NCI-H82 treated with DMSO at 0.1 percent for 48 hours (cell line): ENCODE results near the gene PIGV.
"Not testable (repeated sequence)": the region's sequence is repeated elsewhere in the genome, so short reads cannot be mapped to it uniquely, and the experiment has no call there.

ENCODE experiments used
- DNase-seq: peaks from one replicate; lab custom pipeline; 2025; ENCODE audit not compliant: unreplicated experiment; lab: John Stamatoyannopoulos, UW

Gene PIGV

DNA sequence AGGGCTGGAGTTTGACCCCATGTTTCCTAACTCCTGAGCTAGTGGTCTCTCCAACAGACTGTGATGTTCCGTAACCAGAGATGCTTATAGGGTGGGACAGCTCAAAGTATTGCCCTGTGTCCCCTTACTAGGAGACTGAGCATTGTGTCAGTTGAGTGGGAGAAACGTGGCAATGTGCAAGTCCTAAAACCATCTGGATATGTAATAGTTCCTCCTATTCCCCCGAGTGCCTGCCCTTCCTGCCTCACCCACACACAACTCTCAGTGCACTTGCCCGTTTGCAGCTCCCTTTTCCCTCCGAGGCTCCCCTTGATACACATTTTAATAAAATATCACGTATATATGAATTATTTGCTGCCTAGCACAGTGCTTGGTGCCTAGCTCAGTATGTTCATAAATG lies 3.4 kb downstream of the PIGV start:
- no peak for DNase-seq

DNA sequence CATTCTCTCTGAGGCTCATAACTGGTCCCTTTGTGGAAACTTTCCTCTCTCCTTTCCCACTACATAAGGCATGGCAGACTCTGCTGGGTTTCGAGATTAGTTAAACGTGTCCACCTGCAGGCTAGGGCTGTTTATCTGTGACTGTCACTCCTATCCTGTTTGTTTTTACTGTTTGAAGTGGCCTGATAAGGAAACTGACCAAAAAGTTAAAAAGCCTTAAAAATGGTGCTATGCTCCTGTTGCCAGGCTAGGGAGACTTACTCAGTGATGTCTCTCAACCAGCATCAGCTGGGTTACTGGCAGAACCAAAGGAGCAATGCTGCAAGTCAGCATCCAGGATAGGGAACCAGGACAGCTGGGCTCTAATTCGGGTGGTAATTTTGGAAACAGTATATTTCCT lies 3.9 kb downstream of the PIGV start:
- no peak for DNase-seq

DNA sequence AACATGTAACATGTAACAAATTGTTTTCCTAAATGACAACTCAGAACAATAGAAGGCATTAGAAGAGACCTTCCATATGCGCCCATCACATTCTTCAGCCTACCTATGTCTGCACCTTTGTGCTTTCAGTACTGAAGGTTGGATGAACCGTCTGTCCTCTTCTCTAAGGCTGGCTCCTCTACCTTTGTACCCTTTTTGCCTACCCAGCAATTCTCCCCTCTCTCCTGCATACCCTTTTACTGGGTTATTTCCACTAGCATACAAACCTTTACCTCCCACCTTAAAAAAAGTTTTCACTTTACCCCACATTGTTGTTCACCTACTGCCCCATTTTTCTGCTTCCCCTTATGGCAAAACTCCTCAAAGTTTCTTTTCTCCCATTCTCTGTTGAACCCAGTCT lies 5.2 kb downstream of the PIGV start:
- DNase-seq = no peak

DNA sequence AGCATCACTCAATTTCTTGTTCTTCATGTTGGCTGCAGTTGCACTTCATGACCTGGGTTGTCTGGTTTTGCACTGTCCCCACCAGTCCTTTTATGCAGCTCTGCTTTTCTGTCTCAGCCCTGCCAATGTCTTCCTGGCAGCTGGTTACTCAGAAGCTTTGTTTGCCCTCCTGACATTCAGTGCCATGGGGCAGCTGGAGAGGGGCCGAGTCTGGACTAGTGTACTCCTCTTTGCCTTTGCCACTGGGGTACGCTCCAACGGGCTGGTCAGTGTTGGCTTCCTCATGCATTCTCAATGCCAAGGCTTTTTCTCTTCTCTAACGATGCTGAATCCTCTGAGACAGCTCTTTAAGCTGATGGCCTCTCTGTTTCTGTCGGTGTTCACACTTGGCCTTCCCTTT lies 6.6 kb downstream of the PIGV start:
- no peak for DNase-seq

DNA sequence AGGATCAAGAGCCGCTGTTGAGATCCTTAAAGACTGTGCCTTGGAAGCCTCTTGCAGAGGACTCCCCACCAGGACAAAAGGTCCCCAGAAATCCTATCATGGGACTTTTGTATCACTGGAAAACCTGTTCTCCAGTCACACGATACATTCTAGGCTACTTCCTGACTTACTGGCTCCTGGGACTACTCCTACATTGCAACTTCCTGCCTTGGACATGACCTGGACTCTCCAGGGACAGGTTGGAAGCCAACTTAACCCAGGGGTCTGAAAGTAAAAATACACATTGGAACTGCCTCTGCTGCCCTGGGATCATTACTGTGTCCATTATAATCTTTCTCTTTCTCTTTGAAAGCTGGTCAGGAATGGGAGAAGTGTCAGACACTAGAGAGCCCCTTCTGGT lies 9.9 kb downstream of the PIGV start:
- no peak for DNase-seq

DNA sequence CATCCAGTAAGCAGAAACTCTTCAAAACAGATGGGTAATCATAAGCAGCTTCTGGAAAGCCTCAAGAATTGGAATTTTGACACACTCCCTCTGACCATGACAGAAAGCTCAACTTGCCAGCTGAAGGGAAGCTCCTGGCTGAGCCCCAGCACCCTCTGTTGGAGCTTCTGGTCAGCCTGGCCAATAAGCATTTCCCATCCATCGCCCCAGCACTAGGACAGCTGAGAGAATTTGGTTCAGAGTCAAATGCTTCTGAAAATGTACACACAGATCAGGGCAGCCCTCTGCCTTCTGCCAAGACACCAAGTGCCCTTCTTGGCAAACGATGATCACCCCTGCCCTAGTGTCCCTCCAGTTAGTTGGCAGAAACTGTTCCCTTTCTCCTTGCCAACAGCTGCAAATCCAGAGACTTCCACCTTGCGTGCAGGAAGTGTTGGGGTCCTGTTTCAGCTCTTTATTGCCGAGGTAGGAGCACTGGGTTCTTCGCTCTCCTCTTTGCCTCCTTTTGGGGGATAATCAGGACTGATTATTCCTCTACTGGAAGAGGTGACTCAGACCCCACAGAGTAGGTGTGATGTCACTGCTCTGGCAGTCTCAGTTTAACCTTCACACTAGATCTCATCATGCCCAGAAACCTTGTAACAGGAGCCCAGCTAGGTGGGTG lies 11.9 kb downstream of the PIGV start:
- DNase-seq = no peak

DNA sequence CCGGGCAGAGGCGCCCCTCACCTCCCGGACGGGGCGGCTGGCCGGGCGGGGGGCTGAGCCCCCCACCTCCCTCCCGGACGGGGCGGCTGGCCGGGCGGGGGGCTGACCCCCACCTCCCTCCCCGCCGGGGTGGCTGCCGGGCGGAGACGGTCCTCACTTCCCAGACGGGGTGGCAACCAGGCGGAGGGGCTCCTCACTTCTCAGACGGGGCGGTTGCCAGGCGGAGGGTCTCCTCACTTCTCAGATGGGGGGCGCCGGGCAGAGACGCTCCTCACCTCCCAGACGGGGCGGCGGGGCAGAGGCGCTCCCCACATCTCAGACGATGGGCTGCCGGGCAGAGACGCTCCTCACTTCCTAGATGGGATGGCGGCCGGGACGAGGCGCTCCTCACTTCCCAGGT lies 16.2 kb downstream of the PIGV start:
- not testable (repeated sequence) for DNase-seq

DNA sequence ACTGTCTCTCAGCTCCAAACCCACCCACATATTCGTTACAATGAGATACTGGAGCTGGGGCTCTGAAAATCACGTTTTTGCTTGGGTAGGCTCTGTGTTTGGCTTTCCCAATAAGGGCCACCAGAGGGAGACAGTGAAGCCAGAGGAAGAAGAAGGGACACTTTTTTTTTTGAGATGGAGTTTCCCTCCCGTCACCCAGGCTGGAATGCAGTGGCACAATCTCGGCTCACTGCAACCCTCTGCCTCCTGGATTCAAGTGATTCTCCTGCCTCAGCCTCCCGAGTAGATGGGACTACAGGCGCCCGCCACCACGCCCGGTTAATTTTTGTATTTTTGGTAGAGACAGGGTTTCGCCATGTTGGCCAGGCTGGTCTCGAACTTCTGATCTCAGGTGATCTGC lies 22.4 kb downstream of the PIGV start:
- peak; percentile 32 for DNase-seq

DNA sequence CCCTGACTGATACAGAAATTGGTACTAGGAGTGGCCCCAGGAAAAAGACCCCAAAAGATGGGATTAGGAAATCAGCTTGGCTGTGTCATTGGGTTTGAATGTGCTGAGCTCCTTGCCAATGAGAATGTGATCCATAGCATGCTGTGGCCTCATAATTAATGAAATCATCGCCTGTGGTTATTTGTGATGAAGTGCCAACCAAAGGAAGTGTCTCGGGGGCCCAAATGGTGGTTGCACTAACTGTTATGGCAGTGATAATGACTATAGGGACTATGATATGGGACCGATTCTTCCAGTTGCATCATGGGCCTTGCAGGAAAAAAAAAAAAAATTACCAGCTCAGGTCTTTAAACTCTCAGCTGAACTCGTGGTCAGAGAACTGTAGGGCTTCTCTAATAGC lies 23.3 kb downstream of the PIGV start:
- no peak for DNase-seq

DNA sequence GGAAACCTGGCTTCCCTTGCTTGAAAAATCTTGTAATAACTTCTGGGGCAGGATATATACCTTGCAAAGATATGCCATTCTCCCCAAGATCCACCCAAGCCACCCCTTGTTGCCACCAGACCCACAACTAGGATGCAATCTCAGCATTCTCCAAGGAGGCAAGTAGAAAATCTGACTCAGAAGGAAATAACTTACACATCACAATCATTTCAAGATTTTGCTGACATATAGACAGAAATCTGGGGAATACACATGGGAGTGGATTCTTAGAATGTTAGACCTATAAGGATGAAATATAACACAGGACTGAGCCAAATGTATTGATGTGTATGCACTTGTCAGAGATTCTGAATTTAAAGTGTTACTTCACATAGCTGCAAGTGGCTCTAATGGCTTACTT lies 24.0 kb downstream of the PIGV start:
- no peak for DNase-seq

DNA sequence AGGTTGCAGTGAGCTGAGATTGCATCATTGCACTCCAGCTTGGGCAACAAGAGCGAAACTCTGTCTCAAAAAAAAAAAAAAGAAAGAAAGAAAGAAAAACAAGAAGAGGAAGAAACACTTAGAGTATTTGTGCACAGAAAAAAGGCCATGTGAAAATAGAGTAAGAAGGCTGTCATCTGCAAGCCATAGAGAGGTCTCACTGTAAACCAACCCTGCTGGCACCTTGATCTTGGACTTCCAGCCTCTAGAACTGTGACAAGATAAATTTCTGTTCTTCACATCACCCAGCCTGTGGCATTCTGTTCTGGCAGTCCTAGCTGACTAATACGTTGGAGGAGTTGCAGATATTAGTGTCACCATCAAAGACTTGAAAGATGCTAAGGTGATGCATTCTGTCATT lies 26.6 kb downstream of the PIGV start:
- DNase-seq = no peak

DNA sequence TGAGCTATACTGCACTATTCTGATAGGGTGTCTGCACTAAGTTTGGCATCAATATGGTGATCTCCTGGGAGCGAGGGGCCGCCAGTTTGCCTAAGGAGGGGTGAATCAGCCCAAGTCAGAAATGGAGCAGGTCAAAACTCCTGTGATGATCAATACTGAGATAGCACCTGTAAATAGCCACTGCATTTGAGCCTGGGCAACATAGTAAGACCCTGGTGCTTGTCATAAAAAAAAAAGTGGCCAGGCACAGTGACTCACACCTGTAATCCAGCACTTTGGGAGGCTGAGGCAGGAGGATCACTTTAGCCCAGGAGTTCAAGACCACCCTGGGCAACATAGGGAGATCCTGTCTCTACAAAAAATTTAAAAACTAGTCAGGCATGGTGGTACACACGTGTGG lies 27.1 kb downstream of the PIGV start:
- no peak for DNase-seq

DNA sequence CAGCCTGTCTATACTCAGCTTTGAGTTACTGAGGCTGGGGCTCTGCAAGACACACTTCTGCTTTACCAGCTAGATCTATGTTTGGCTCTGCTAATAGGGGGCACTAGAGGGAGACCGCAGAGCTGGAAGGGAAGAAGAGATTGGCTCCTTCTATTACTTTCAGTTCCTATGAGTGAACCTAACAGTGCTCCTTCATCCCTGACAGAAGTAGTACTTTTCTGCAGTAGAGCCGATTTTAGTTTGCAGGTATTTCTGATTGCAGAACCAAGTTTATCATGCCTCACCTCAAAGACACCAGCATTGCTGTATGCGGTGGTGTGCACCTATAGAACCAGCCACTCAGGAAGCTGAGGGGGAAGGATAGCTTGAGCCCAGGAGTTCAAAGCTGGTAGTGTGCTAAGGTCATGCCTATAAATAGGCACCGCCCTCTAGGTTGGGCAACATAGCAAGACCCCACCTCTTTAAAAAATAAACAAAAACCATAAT lies 33.1 kb downstream of the PIGV start:
- no peak for DNase-seq

DNA sequence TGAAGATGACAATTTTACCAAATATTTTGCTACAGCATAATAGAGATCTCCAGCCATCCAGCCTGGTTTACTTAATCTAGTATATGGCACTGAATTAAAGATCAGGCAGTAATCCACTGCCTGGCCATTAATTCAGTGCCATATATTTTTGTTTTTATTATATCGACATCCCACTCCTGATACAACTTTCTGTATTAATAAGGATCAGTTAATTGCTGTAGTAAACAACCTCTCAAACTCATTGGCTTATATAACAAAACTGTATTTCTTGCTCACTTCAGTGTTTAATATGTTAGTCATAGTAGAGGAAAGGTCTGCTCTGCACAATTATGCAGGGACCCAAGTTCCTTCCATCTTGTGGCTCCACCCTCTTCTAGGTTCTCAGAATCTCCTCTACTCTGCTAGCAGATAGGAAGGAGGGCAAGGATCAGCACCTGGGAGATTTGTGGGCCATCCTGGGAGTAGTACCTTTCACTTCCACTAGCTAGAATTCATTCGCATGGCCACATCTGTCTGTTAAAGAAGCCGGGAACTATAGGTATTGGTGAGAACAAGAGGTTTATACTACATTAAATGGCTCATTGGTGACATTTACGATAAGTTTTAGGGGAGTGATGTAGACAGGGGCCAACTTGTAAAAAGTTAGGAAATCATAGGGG lies 35.1 kb downstream of the PIGV start:
- no peak for DNase-seq

DNA sequence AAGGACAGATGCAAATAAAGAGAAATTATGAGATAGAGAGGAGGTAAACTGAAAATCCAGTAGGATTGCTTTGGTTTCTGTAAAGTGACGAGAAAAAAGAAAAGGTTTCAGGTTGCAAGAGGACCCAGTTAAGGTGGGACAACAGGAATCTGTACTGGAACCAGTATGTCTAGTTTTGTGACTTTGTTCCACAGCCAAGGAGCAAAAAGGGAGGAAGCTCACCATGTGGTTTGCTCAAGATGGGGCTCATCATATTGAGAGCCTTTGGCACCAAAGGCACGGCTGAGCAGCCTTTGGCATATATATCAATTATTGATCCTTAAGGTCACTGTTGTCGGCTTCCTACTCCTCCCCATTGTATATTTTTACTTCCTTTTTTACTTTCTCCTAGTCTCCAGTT lies 37.0 kb downstream of the PIGV start:
- DNase-seq = no peak

DNA sequence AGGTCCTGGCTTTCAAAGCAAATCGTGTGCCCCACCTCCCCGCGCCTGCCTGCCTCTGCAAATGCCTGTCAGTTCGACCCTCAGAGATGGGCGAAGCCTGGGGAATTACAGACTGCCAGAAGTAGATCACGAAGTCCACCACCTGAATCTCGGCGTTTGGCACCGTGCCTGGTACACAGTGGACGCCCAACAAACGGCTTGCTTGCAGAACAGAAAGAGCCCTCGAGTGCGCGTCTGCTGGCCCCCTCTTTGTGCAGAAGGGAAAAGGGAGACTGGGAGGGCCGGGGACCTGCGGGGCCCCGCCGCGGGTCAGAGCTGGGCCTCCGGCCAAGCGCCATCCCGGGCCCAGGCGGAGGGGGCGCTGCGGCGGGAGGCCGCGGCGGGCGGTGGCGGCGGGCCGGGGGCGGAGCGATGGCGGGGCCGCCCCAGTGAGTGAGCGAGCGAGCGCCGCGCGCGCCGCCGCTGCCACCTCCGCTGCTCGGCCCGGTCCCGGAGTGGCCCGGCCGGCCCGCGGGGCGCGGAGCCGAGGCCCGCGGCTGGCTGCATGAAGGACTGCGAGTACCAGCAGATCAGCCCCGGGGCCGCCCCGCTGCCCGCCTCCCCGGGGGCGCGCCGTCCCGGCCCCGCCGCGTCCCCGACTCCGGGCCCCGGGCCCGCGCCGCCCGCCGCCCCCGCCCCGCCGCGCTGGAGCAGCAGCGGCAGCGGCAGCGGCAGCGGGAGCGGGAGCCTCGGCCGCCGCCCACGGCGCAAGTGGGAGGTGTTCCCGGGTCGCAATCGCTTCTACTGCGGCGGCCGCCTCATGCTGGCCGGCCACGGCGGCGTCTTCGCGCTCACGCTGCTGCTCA lies 38.7 kb downstream of the PIGV start, which contains the start of gene ZDHHC18:
ZDHHC18 (plus strand) TSS at position 428 of the 845 bp plus-strand sequence; CDS start at position 545, 117 bp downstream.
- DNase-seq = peak; percentile 40

DNA sequence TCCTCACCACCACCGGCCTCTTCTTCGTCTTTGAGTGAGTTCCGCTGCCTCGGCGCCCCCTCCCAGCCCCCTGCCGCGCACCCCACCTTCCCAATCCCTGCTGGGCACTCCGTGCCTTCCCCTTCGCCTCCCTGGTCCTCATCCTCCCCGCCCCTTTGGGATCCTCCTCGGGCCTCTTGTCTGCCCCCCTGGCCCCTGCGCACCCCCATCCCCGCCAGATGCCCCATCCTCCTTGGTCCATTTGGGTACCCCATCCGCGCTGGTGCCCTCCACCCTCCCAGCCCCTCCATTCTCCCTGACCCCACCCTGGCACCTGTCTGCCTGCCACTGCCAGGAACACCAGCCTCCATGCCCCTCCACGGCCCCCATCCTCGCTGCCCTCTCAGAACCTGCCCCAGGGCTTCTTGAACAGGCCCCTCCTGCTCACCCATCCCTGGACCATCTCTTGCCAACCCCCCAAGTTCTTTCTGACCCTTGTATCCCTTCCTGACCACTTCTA lies 39.4 kb downstream of the PIGV start:
- DNase-seq = no peak

DNA sequence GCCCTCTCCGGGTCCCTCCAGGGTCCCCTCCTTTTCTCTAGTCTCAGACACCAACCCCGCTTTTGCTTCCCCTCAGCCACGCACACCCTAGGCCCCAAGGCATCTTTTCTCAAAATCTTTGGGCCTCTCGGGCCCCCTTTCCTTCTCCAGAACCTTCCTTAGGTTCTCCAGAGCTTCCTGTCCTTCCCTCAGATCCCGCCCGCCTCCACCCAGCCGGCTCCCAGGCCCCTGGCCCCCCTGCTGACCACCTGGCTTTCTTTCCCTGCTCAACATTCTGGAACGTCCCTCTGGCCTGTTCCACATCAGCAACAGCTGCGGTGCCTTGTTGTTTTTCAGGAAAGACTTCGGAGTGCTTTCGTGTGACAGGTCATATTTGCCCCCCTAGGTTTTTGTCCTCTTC lies 39.9 kb downstream of the PIGV start:
- no peak for DNase-seq

DNA sequence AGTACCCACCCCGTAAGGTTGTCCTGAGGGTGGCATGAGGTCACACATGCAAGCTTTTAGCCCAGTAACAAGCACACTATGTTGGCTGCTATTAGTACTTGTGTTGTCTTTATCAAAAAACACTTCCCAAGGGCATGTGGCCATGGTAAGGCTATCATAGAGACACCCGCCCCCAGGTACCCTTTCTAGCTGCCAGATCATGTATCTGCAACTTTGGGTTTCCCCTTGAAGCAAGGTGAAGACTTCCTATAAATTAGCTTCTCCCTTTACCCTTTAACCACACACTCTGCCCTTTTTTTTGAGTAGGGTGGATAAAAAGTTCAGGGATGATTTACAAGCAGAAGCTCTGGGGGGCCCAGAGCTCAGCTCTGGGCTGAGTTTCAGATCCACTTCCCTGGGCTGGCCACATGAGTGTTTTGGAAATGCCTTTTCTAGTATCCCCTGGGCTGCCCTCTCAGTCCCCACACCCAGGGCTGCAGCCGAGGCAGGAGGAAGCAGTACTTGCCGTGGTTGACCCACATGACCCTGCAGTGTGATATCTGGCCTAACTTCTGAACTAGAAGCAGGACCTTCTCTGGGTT lies 40.8 kb downstream of the PIGV start:
- no peak for DNase-seq

DNA sequence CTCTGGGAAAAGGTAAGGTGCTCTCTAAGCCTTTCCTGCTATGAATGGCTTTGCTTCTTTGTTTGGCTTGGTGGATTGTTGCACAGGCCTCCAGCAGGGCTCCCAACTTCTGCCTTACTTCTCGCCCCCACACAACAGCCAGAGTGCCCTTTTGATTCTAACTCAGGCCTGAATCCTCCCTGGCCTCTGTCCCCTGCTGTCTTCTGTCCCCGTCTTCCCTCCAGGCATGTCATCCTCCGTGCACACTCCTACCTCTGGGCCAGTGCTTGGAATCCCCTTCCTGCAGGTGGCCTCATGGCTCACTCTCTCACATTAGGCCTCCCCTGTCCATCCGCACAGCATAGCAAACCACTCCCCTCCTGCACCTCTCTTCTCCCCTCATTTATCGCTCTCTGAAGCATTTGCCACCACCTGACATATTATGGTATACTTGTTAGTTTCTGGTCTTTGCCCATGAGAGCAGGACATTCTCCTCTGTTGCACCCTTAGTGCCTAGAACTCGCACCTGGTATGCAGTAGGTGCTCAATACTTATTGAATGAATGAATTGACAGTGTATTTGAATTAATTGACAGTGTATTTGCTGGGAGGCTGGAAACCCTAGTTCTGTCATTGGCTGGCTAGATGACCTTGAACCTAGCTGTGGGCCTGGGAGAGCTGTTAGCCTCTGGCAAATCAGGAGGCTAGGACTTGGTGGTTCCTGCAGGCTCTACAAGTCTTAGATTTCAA lies 41.6 kb downstream of the PIGV start:
- no peak for DNase-seq

DNA sequence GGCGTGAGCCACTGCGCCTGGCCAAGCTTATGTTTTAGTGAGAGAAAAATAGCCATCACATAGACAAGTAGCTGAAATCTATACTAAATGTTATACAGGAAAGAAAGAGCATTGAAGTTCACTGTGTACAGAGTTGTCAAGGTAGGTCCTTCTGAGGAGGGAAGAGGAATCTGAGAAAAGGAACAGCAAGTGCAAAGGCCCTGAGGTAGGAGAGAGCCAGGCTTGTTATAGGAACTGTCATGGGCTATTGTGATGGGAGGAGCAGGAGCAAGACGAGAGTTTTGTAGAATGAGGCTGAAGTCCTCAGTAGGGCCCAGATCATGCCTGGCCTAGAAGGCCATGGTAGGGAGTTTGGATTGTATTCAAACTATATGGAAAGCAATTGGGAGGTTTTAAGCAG lies 43.3 kb downstream of the PIGV start:
- no peak for DNase-seq
